GM18909 (cell line): ENCODE results near the gene PACSIN1.

Experiments
- ATAC-seq: cut with Tn5 transposase; IDR thresholded peaks from one replicate; pipeline ENCODE4 v1.9.1; 2021; ENCODE audit warnings: mild to moderate bottlenecking; ENCODE audit not compliant: unreplicated experiment, poor library complexity

The PACSIN1 gene

GRCh38 chr6:34574647-34575293 is 108.9 kb downstream of the PACSIN1 start:
- ATAC-seq = no peak

DNA sequence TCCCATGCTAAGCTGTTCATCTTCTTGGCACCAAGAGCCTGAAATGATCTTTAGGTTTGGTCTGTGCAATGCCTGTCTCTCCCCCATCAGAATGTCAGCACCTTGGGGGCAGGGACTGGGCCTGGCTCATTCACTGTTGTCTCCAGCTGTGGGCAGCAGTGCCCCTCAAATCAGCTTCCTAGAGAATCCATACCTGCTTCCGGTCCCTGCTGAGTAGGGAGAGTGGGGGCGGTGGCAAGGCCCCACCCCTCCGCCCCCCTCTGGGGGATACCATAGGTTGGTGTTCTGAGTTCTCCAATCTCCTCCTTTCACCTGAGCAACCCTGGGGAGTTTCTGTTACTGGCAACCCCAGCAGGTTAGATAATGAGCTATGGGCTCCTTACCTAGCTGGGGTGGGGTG is 109.5 kb downstream of the PACSIN1 start:
- ATAC-seq = no peak

DNA sequence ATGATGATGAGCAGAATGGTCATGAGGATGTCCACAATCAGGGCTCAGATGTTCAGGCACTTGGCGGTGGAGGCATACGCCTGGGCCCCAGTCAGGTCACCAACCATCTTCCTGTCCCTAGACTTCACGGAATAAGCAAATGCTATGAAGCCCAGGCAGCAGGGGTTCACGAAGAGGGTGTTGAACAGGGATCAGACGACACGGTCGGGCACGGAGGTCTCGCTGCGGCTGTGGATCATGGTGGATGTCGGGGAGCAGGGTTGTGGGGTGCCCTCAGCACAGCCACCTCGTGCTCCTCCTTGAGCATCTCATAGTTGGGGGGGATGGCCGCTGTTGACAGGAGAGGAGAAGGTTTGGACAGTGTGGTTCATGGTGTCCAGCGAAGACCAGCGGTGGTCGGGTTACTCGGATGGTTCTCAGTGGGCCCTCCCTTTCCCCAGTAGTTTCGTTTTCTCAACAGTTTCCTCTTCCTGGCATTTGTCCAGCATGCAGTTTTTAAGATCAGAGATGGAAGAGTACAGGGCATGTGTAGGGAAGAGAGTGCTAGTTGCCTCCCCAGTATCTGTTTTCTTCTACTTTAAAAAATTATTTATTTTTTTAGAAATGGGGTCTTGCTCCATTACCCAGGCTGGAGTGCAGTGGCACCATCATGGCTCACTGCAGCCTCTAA is 110.5 kb downstream of the PACSIN1 start:
- ATAC-seq = no peak

DNA sequence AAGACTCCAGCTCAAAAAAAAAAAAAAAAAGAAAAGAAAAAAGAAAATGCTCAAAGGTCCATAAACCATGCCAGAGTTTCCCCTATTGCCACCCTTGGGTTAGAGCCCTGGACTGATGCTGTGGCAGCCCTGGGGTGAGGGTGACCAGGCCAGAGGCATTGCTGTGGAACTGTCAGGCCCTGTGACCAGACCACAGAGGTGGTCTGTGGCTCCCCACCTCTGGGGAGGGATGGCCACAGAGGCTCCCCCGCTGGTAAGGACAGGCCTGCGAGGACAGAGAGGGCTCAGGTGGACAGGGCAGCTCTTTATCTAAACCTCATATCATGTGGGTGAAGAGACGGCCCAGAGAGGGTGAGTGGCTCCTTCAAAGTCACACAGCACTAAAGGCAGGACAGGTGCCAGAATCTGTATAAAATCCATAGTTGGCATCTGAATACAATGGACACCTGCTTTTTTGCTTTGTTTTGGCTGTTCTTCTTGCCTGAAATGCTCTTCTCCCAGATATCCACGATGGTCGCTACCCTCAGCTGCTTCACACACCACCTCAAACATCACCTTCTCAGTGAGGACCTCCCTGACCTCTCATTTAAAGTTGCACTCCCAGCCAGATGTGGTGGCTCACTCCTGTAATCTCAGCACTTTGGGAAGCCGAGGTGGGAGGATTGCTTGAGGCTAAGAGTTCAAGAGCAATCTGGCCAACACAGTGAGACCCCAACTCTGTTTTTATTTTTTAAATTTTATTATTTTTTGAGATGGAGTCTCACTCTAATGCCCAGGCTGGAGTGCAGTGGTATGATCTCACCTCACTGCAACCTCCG is 112.8 kb downstream of the PACSIN1 start:
- ATAC-seq = no peak

- ATAC-seq = no peak
Observed at GRCh38 chr6:34580707-34581560, 115.1 kb downstream of the PACSIN1 start.

DNA sequence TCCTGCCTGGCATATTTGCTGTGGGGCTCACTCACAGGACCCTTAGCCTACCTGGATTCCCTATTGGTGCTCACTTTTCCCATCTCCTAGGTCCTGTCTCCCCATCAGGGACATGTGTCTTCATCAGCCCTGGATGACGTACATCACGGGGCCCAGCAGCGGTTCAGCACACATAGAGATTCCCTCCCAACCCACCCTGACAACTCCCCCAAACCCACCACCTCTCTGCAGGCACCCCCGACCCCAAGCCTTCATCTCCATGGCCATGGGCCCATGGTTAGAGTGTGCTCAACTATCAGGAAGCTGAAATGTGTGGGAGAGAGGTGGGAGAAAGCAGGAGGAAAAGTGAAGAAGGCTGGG is 115.7 kb downstream of the PACSIN1 start:
- ATAC-seq = no peak

GRCh38 chr6:34583461-34583860 is 117.6 kb downstream of the PACSIN1 start:
- ATAC-seq = no peak

GRCh38 chr6:34583861-34584604 is 118.2 kb downstream of the PACSIN1 start:
- ATAC-seq = no peak

- ATAC-seq = no peak
Observed at GRCh38 chr6:34584694-34585093, 118.8 kb downstream of the PACSIN1 start.
